ENCODE measurements around the gene MYOM1.

DNA sequence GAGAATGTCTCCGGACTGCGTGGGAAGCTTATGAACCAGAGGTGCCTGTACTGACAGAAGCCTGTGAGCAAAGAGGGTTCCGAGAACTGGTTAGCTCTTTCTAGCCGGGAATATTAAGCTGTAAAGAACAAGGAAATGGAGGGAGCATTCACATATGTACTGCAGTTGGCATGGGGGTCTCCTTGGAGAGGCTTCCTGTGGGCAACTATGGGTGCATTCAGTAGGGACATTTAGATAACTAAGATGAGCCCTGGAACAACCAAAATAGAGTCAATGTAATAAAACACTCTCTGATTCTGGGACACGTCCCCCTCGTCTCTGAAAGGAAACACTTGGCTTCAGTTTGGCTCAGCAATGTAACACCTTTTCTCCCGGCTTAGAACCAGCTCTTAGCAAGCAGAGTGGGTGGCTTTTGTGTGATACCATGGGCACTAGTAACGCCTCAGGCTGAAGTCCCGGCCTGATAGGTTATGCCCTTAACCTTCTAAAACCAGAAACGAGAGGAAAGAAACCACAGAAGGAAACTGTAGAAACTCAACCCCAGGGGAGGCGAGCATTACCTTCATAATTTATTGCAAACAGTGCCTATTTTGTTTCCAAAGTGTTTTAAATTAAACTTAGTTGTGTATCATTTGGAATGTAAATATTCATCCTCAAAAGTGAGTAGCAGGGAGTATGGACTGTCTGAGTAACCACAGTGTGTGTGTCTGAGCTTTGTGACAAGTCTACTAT, 158.0 kb downstream of the MYOM1 start:
- no peak for TF ChIP-seq POLR2AphosphoS5 (IDR thresholded peaks at IDR 0.05)
- TF ChIP-seq, protein P1, sequence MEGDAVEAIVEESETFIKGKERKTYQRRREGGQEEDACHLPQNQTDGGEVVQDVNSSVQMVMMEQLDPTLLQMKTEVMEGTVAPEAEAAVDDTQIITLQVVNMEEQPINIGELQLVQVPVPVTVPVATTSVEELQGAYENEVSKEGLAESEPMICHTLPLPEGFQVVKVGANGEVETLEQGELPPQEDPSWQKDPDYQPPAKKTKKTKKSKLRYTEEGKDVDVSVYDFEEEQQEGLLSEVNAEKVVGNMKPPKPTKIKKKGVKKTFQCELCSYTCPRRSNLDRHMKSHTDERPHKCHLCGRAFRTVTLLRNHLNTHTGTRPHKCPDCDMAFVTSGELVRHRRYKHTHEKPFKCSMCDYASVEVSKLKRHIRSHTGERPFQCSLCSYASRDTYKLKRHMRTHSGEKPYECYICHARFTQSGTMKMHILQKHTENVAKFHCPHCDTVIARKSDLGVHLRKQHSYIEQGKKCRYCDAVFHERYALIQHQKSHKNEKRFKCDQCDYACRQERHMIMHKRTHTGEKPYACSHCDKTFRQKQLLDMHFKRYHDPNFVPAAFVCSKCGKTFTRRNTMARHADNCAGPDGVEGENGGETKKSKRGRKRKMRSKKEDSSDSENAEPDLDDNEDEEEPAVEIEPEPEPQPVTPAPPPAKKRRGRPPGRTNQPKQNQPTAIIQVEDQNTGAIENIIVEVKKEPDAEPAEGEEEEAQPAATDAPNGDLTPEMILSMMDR (IDR thresholded peaks at IDR 0.05): no peak
- TF ChIP-seq POLR2A (IDR thresholded peaks at IDR 0.05): no peak
